Skin of body (tissue), 2 donors: Measurements from ENCODE around the gene VPS13D. TPM values are rescaled to one million over a fixed set of nuclear protein-coding genes. Genes with fewer than 3 reads are reported as not detected.

Experiments used
- small RNA-seq: library from RNA; depleted of rRNA; stranded (forward); fragments of <200 nt; gene quantifications from one replicate; pipeline ENCODE3, GENCODE V24; 2014; ENCODE audit warnings: low replicate concordance
- total RNA-seq: library from RNA; depleted of rRNA; stranded (reverse); fragments of >200 nt; gene quantifications from one replicate; pipeline ENCODE4 v1.2.3, GENCODE V29; 2014

Gene VPS13D
- total RNA-seq, 1 donor from 2014 or later: 63.3 TPM

Small RNA genes lying within 50 kb of the gene (small RNA-seq; reads per million reads assigned to genes)
- gene MIR4632 (not detected), gene RF00156 (not detected), gene SNORA59A (not detected)

Other genes with a start within 250 kb of the VPS13D start
- 30.7 TPM for gene MFN2, start 249.6 kb upstream of the VPS13D start, total RNA-seq
- 10.7 TPM for gene MIIP, start 210.5 kb upstream of the VPS13D start, total RNA-seq
- gene TNFRSF8, start 166.7 kb upstream of the VPS13D start, total RNA-seq: 0.10 TPM
- 12.5 TPM for gene TNFRSF1B, start 63.0 kb upstream of the VPS13D start, total RNA-seq